GM23338 (cell line): ENCODE measurements around the gene FOXN4.

Experiments
- POLR2AphosphoS5 ChIP-seq: IDR thresholded peaks from 2 replicates; pipeline ENCODE4 v1.6.1; 2016; ENCODE audit warnings: antibody characterized with exemption, low read depth
- TF ChIP-seq, protein P1 (sequence below), 2 experiments: fragments of 200-600 bp in 1 of 2; sonication (generic) in 1 of 2; conservative IDR thresholded peaks; 2 replicates each; pipeline versions ENCODE4 v1.5.1 to v1.6.1; 2016 to 2017; ENCODE audit warnings: antibody characterized with exemption in 2 of 2, low read depth in 2 of 2, mild to moderate bottlenecking in 2 of 2, moderate library complexity in 1 of 2
- TF ChIP-seq, protein P2 (sequence below): IDR thresholded peaks from one replicate; pipeline ENCODE4 v1.6.1; 2018; ENCODE audit warnings: antibody characterized with exemption; ENCODE audit not compliant: unreplicated experiment

DNA sequence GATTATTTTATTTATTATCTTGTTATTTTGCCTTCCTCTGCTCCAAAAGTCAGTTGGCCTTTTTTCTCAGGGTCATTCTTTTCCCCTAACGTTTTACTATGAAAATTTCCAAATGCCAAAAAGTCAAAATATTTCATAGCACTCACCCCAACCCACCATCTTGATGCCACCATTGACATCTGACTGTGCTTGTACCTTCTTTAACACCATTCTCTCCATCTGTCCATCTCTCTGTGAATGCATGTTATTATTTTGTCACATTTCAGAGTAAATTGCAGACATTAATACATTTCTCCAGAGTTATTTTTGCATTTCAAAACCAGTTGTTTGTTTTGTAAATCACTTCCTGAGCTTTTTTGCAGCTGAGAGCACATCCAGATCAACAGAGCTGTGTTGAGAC lies 38.6 kb downstream of the FOXN4 start:
- TF ChIP-seq, protein P1, sequence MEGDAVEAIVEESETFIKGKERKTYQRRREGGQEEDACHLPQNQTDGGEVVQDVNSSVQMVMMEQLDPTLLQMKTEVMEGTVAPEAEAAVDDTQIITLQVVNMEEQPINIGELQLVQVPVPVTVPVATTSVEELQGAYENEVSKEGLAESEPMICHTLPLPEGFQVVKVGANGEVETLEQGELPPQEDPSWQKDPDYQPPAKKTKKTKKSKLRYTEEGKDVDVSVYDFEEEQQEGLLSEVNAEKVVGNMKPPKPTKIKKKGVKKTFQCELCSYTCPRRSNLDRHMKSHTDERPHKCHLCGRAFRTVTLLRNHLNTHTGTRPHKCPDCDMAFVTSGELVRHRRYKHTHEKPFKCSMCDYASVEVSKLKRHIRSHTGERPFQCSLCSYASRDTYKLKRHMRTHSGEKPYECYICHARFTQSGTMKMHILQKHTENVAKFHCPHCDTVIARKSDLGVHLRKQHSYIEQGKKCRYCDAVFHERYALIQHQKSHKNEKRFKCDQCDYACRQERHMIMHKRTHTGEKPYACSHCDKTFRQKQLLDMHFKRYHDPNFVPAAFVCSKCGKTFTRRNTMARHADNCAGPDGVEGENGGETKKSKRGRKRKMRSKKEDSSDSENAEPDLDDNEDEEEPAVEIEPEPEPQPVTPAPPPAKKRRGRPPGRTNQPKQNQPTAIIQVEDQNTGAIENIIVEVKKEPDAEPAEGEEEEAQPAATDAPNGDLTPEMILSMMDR (conservative IDR thresholded peaks at IDR 0.05; ENCODE audit: low read depth in 2 of 2) = no peak
- no peak for TF ChIP-seq POLR2AphosphoS5
- TF ChIP-seq, protein P2, sequence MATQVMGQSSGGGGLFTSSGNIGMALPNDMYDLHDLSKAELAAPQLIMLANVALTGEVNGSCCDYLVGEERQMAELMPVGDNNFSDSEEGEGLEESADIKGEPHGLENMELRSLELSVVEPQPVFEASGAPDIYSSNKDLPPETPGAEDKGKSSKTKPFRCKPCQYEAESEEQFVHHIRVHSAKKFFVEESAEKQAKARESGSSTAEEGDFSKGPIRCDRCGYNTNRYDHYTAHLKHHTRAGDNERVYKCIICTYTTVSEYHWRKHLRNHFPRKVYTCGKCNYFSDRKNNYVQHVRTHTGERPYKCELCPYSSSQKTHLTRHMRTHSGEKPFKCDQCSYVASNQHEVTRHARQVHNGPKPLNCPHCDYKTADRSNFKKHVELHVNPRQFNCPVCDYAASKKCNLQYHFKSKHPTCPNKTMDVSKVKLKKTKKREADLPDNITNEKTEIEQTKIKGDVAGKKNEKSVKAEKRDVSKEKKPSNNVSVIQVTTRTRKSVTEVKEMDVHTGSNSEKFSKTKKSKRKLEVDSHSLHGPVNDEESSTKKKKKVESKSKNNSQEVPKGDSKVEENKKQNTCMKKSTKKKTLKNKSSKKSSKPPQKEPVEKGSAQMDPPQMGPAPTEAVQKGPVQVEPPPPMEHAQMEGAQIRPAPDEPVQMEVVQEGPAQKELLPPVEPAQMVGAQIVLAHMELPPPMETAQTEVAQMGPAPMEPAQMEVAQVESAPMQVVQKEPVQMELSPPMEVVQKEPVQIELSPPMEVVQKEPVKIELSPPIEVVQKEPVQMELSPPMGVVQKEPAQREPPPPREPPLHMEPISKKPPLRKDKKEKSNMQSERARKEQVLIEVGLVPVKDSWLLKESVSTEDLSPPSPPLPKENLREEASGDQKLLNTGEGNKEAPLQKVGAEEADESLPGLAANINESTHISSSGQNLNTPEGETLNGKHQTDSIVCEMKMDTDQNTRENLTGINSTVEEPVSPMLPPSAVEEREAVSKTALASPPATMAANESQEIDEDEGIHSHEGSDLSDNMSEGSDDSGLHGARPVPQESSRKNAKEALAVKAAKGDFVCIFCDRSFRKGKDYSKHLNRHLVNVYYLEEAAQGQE = no peak
